Vagina (tissue), 2 donors: ENCODE results near the gene TOP3B. TPM values are rescaled to one million over a fixed set of nuclear protein-coding genes. Genes with fewer than 3 reads are reported as not detected.
A peak's percentile ranks its signal among the peaks of the same experiment; 100 is the strongest.
"Not testable (repeated sequence)": the region's sequence is repeated elsewhere in the genome, so short reads cannot be mapped to it uniquely, and the experiment has no call there.

ENCODE experiments used
- DNase-seq, 2 donors: peaks; one replicate each; pipeline ENCODE4 v3.0.0-alpha.2; 2017; ENCODE audit errors: extremely low spot score in 2 of 2
- H3K27ac ChIP-seq: fragments of 200-600 bp; sonication (generic); one replicate; pipeline ENCODE4 v1.5.1; 2019
- H3K27me3 ChIP-seq: fragments of 200-600 bp; sonication (generic); one replicate; pipeline ENCODE4 v1.5.1; 2019
- H3K36me3 ChIP-seq, 2 donors: fragments of 200-600 bp; sonication (generic); one replicate each; pipeline ENCODE4 v1.5.1; 2017 to 2019
- H3K4me1 ChIP-seq: fragments of 200-600 bp; sonication (generic); one replicate; pipeline ENCODE4 v1.5.1; 2019
- H3K4me3 ChIP-seq, 2 donors: fragments of 200-600 bp; sonication (generic); 1 replicate in 1 of 2; 2 replicates in 1 of 2; pipeline ENCODE4 v1.5.1; 2016 to 2019
- H3K9me3 ChIP-seq: fragments of 200-600 bp; sonication (generic); one replicate; pipeline ENCODE4 v1.5.1; 2019
- POLR2A ChIP-seq, 2 donors: fragments of 450-650 bp; IDR thresholded peaks; one replicate each; pipeline ENCODE4 v1.6.1; 2017; ENCODE audit warnings: antibody characterized with exemption in 2 of 2, mild to moderate bottlenecking in 2 of 2, moderate library complexity in 2 of 2
- POLR2AphosphoS5 ChIP-seq, 2 donors: sonication (generic); formaldehyde crosslinking; IDR thresholded peaks; one replicate each; pipeline ENCODE4 v1.9.0; 2017; ENCODE audit warnings: antibody characterized with exemption in 2 of 2, mild to moderate bottlenecking in 2 of 2, low read depth in 1 of 2; ENCODE audit not compliant: insufficient read depth in 1 of 2
- intact Hi-C: fragments of 100-400 bp; cut with DNase I; formaldehyde crosslinking; loops from one replicate; pipeline ENCODE4 v1.15.1; 2023
- total RNA-seq: library from RNA; depleted of rRNA; stranded (reverse); fragments of >200 nt; gene quantifications from one replicate; pipeline ENCODE4 v1.2.3, GENCODE V29; 2016
- TF ChIP-seq, protein P1 (sequence below), 3 experiments: fragments of 450-650 bp in 2 of 3; fragments of 200-600 bp in 1 of 3; sonication (generic) in 1 of 3; IDR thresholded peaks; one replicate each; pipeline ENCODE4 v1.5.1; 2017 to 2019; ENCODE audit warnings: antibody characterized with exemption in 3 of 3, mild to moderate bottlenecking in 2 of 3, moderate library complexity in 2 of 3

The TOP3B gene
- total RNA-seq, 1 donor from 2014 or later = 42.7 TPM

DNA sequence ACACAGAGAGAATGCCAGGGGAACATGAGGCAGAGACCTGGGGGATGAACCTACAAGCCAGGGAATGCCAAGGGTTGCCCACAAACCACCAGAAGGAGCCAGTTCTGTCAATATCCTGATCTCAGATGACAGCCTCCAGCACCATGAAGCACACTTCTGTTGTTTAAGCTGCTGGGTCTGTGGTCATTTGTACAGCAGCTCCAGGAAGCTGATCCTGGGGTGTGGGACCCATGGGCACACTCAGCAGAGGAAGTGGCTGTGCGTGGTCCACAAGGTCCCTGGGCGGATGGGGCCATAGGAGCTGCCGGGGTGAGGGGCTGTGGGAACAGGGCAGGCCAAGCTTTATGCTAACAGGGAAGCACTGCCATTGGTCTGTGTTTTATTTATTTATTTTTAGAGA is 42.1 kb downstream of the TOP3B start:
- Histone ChIP-seq H3K27me3 (no peaks in the 10 kb centered on the region), H3K9me3 (no peaks in the 10 kb centered on the region), H3K36me3 (peaks cover 0 to 16% of the 10 kb centered on the region in 2 donors), H3K4me3 (no peak overlapping the region), H3K27ac (peak overlapping the region; percentile 88), H3K4me1 (peaks cover 94% of the 10 kb centered on the region)
- TF ChIP-seq, protein P1, sequence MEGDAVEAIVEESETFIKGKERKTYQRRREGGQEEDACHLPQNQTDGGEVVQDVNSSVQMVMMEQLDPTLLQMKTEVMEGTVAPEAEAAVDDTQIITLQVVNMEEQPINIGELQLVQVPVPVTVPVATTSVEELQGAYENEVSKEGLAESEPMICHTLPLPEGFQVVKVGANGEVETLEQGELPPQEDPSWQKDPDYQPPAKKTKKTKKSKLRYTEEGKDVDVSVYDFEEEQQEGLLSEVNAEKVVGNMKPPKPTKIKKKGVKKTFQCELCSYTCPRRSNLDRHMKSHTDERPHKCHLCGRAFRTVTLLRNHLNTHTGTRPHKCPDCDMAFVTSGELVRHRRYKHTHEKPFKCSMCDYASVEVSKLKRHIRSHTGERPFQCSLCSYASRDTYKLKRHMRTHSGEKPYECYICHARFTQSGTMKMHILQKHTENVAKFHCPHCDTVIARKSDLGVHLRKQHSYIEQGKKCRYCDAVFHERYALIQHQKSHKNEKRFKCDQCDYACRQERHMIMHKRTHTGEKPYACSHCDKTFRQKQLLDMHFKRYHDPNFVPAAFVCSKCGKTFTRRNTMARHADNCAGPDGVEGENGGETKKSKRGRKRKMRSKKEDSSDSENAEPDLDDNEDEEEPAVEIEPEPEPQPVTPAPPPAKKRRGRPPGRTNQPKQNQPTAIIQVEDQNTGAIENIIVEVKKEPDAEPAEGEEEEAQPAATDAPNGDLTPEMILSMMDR (IDR thresholded peaks at IDR 0.05) = no peak
- no peak for TF ChIP-seq POLR2AphosphoS5 (IDR thresholded peaks at IDR 0.05; ENCODE audit: insufficient read depth in 1 of 2, low read depth in 1 of 2)
- TF ChIP-seq POLR2A (IDR thresholded peaks at IDR 0.05) = no peak
- intact Hi-C loops = no loop called here
- DNase-seq = no peak

DNA sequence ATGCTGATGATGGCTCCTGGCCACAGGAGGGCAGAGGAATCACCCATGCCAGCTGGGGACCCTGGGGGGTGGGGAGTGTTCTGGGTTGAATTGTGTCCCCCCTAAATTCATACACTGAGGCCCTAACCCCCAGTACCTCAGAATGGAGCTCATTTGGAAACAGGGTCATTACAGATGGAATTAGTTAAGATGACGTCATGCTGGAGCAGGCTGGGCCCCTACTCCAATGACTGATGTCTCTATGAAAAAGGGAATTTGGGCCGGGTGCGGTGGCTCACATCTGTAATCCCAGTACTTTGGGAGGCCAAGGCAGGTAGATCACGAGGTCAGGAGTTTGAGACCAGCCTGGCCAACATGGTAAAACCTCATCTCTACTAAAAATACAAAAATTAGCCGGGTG is 42.7 kb downstream of the TOP3B start:
- not testable (repeated sequence) for H3K9me3 ChIP-seq, H3K36me3 ChIP-seq, DNase-seq, H3K27me3 ChIP-seq, H3K4me3 ChIP-seq
- H3K4me1 ChIP-seq = peaks cover 90% of the 10 kb centered on the region
- intact Hi-C loops = loop anchor here (2.0 to 5.0 kb wide), 2 partner anchors 13 to 228 kb away; partner anchors contain the start of gene PPM1F
- peak overlapping the region; percentile 88 for H3K27ac ChIP-seq

- no peak for DNase-seq
- peak overlapping the region; percentile 88 for H3K27ac ChIP-seq
- peaks cover 87% of the 10 kb centered on the region for H3K4me1 ChIP-seq
- H3K36me3 ChIP-seq = peaks cover 0 to 5% of the 10 kb centered on the region in 2 donors
- H3K9me3 ChIP-seq = no peaks in the 10 kb centered on the region
- no peaks in the 10 kb centered on the region for H3K27me3 ChIP-seq
- intact Hi-C loops = loop anchor here (2.0 to 5.0 kb wide), 2 partner anchors 13 to 227 kb away; partner anchors contain the start of gene PPM1F
- H3K4me3 ChIP-seq = no peak overlapping the region
- TF ChIP-seq POLR2A (IDR thresholded peaks at IDR 0.05) (no peak), POLR2AphosphoS5 (IDR thresholded peaks at IDR 0.05; ENCODE audit: insufficient read depth in 1 of 2, low read depth in 1 of 2) (no peak)
- TF ChIP-seq, protein P1 (IDR thresholded peaks at IDR 0.05) = no peak
Observed at GRCh38 chr22:21939461-21939913, 43.1 kb downstream of the TOP3B start.

- Histone ChIP-seq H3K4me1 (peaks cover 81% of the 10 kb centered on the region), H3K27ac (peak overlapping the region; percentile 88), H3K27me3 (no peaks in the 10 kb centered on the region), H3K9me3 (no peaks in the 10 kb centered on the region), H3K36me3 (no peaks in the 10 kb centered on the region), H3K4me3 (peak overlapping the region; percentile 50 to 66)
- intact Hi-C loops = loop anchor here (2.0 to 5.0 kb wide), 2 partner anchors 14 to 227 kb away; partner anchors contain the start of gene PPM1F
- TF ChIP-seq POLR2AphosphoS5 (IDR thresholded peaks at IDR 0.05; ENCODE audit: insufficient read depth in 1 of 2, low read depth in 1 of 2) (no peak), POLR2A (IDR thresholded peaks at IDR 0.05) (no peak)
- TF ChIP-seq, protein P1 (IDR thresholded peaks at IDR 0.05) = no peak
- DNase-seq = no peak
Observed at GRCh38 chr22:21938906-21939305, 43.7 kb downstream of the TOP3B start.

- intact Hi-C loops = loop anchor here (2.0 to 5.0 kb wide), 2 partner anchors 15 to 226 kb away; partner anchors contain the start of gene PPM1F
- DNase-seq = peak in 1 of 2 donors; percentile 96
- peaks cover 0 to 3% of the 10 kb centered on the region in 2 donors for H3K36me3 ChIP-seq
- peaks cover 75% of the 10 kb centered on the region for H3K4me1 ChIP-seq
- peak overlapping the region; percentile 50 to 66 for H3K4me3 ChIP-seq
- TF ChIP-seq POLR2AphosphoS5 (IDR thresholded peaks at IDR 0.05; ENCODE audit: insufficient read depth in 1 of 2, low read depth in 1 of 2) (peak; percentile 87 to 90), POLR2A (IDR thresholded peaks at IDR 0.05) (no peak)
- TF ChIP-seq, protein P1 (IDR thresholded peaks at IDR 0.05) = peak; percentile 95 to 100 (median 98)
- no peaks in the 10 kb centered on the region for H3K27me3 ChIP-seq
- H3K27ac ChIP-seq = peak overlapping the region; percentile 88
- H3K9me3 ChIP-seq = no peaks in the 10 kb centered on the region
Observed at GRCh38 chr22:21938071-21938822, 44.3 kb downstream of the TOP3B start.
